ENCODE data around the gene SPARC. TPM values are rescaled to one million over a fixed set of nuclear protein-coding genes. Genes with fewer than 3 reads are reported as not detected.
"Not testable (repeated sequence)": the region's sequence is repeated elsewhere in the genome, so short reads cannot be mapped to it uniquely, and the experiment has no call there.

SPARC gene
- 422 and 435 TPM in 2 replicates for total RNA-seq
- long read RNA-seq, transcript SPARC-201 (10 exons, 3,701 nt) = major isoform, 41 of 241 reads
- long read RNA-seq, transcript SPARC-202 (4 exons, 1,598 nt) = minor isoform, 8 of 241 reads
- long read RNA-seq, partial matches to known transcripts = 189 of 241 reads
- long read RNA-seq, other reads (novel, unspliced or antisense) = 3 of 241 reads

GRCh38 chr5:151686674-151687407, at the start of gene SPARC:
SPARC (minus strand) TSS chr5:151686915; CDS start chr5:151676188, 10,727 bp downstream.
- peaks cover 60% of the 10 kb centered on the region for H3K4me1 Mint-ChIP-seq
- no peaks in the 10 kb centered on the region for H3K9me3 Mint-ChIP-seq
- no peaks in the 10 kb centered on the region for H3K27me3 Mint-ChIP-seq (ENCODE audit: low read depth)
- peak; percentile 54 for DNase-seq (ENCODE audit: low read depth, low spot score)
- peak within 1 kb of the TSS; percentile 98 for H3K27ac Mint-ChIP-seq (ENCODE audit: unreplicated experiment)
- peak within 1 kb of the TSS; percentile 96 for H3K4me3 Mint-ChIP-seq
- TF ChIP-seq CTCF (conservative IDR thresholded peaks at IDR 0.05) = no peak
- H3K36me3 Mint-ChIP-seq (ENCODE audit: low read depth) = no peaks in the 10 kb centered on the region

DNA sequence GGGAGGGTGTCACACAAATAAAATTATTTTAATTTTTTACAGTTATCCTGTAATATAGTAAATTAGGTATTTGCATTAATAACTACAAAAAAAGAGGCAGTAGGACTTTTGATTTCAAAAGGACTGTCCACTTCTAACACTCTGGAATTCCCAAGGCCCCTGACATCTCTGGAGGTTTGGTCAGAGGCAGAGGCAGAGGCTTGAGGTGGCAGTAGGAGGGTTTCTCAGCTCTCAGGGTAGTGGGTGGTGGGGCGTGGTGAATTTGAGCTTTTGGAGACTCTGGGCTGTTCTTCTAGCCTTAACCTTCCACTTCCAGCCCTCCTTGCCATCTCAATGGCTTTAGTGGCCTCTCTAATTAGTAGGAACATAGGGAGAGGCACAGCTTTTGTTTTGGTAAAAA, 48.9 kb upstream of the SPARC start:
- no peaks in the 10 kb centered on the region for H3K27me3 Mint-ChIP-seq (ENCODE audit: low read depth)
- TF ChIP-seq CTCF (conservative IDR thresholded peaks at IDR 0.05) = no peak
- H3K4me3 Mint-ChIP-seq = no peak overlapping the region
- no peak for DNase-seq (ENCODE audit: low read depth, low spot score)
- no peak overlapping the region for H3K27ac Mint-ChIP-seq (ENCODE audit: unreplicated experiment)
- H3K9me3 Mint-ChIP-seq = no peaks in the 10 kb centered on the region
- no peaks in the 10 kb centered on the region for H3K36me3 Mint-ChIP-seq (ENCODE audit: low read depth)
- peaks cover 10% of the 10 kb centered on the region for H3K4me1 Mint-ChIP-seq

DNA sequence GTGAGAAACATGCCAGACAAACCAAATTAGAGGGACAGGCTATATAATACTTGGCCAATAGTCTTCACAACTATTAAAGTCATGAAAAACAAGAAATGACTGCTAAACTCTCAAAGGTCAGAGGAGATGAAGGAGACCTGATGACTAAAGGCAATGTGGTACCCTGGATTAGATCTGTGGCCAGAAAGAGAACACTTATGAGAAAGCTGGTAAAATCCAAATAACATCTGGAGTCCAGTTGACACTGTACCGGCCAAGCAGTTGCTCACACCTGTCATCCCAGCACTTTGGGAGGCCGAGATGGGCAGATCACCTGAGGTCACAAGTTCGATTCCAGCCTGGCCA, 47.3 kb upstream of the SPARC start:
- TF ChIP-seq CTCF (conservative IDR thresholded peaks at IDR 0.05) = no peak
- peaks cover 13% of the 10 kb centered on the region for H3K36me3 Mint-ChIP-seq (ENCODE audit: low read depth)
- H3K27me3 Mint-ChIP-seq (ENCODE audit: low read depth) = no peaks in the 10 kb centered on the region
- DNase-seq (ENCODE audit: low read depth, low spot score) = no peak
- H3K27ac Mint-ChIP-seq (ENCODE audit: unreplicated experiment) = no peak overlapping the region
- H3K4me3 Mint-ChIP-seq = no peak overlapping the region
- no peaks in the 10 kb centered on the region for H3K4me1 Mint-ChIP-seq
- peaks cover 9% of the 10 kb centered on the region for H3K9me3 Mint-ChIP-seq

- Mint-ChIP-seq H3K4me3 (no peak overlapping the region), H3K27me3 (ENCODE audit: low read depth) (no peaks in the 10 kb centered on the region), H3K27ac (ENCODE audit: unreplicated experiment) (no peak overlapping the region), H3K9me3 (peaks cover 9% of the 10 kb centered on the region), H3K36me3 (ENCODE audit: low read depth) (peaks cover 13% of the 10 kb centered on the region), H3K4me1 (no peaks in the 10 kb centered on the region)
- DNase-seq (ENCODE audit: low read depth, low spot score) = no peak
- no peak for TF ChIP-seq CTCF (conservative IDR thresholded peaks at IDR 0.05)
Observed at GRCh38 chr5:151733358-151734063, 46.8 kb upstream of the SPARC start.

GRCh38 chr5:151730381-151730780, 43.7 kb upstream of the SPARC start:
- H3K36me3 Mint-ChIP-seq (ENCODE audit: low read depth) = peaks cover 13% of the 10 kb centered on the region
- peaks cover 9% of the 10 kb centered on the region for H3K9me3 Mint-ChIP-seq
- H3K27me3 Mint-ChIP-seq (ENCODE audit: low read depth) = no peaks in the 10 kb centered on the region
- no peak for TF ChIP-seq CTCF (conservative IDR thresholded peaks at IDR 0.05)
- no peak overlapping the region for H3K4me3 Mint-ChIP-seq
- H3K4me1 Mint-ChIP-seq = peaks cover 10% of the 10 kb centered on the region
- no peak for DNase-seq (ENCODE audit: low read depth, low spot score)
- H3K27ac Mint-ChIP-seq (ENCODE audit: unreplicated experiment) = no peak overlapping the region

- not testable (repeated sequence) for H3K9me3 Mint-ChIP-seq; DNase-seq (ENCODE audit: low read depth, low spot score); H3K4me3 Mint-ChIP-seq; H3K4me1 Mint-ChIP-seq; H3K27me3 Mint-ChIP-seq (ENCODE audit: low read depth); H3K27ac Mint-ChIP-seq (ENCODE audit: unreplicated experiment)
- H3K36me3 Mint-ChIP-seq (ENCODE audit: low read depth) = peaks cover 13% of the 10 kb centered on the region
Observed at GRCh38 chr5:151729597-151729996, 42.9 kb upstream of the SPARC start.
